ENCODE data around the gene LTC4S.
"Not testable (repeated sequence)": the region's sequence is repeated elsewhere in the genome, so short reads cannot be mapped to it uniquely, and the experiment has no call there.

LTC4S gene, protein sequence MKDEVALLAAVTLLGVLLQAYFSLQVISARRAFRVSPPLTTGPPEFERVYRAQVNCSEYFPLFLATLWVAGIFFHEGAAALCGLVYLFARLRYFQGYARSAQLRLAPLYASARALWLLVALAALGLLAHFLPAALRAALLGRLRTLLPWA

DNA sequence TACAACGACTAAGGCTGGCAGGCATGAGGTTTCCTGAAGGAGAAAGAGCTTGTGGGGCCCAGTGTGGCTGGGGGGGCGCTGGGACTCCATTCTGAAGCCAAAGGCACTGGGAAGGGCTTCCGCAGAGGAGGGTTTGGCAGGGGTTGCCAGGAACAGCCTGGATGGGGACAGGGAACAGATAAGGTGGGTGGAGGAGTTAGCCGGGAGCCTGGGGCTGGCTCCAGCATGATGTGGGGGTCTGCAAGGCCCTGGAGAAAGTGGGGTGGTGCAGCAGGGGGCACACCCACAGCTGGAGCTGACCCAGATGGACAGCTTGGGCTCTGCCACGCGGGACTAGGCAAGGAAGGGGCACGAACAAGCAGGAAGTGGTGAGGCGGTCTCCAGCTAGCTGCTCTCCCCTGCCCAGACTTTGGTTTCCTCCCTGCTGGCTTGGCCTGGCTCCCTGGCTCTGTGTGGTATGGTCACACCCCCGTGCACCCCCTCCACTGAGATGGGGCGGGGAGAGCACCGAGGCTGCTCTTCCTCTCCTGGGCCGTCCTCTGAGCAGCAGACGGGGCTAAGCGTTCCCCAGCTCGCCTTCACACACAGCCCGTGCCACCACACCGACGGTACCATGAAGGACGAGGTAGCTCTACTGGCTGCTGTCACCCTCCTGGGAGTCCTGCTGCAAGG is at the start of gene LTC4S:
Gene LTC4S, plus strand, starts transcription at position 519 of the 672 bp plus-strand sequence. Its CDS starts 95 bp downstream, at position 614.
- TF ChIP-seq, protein P1, sequence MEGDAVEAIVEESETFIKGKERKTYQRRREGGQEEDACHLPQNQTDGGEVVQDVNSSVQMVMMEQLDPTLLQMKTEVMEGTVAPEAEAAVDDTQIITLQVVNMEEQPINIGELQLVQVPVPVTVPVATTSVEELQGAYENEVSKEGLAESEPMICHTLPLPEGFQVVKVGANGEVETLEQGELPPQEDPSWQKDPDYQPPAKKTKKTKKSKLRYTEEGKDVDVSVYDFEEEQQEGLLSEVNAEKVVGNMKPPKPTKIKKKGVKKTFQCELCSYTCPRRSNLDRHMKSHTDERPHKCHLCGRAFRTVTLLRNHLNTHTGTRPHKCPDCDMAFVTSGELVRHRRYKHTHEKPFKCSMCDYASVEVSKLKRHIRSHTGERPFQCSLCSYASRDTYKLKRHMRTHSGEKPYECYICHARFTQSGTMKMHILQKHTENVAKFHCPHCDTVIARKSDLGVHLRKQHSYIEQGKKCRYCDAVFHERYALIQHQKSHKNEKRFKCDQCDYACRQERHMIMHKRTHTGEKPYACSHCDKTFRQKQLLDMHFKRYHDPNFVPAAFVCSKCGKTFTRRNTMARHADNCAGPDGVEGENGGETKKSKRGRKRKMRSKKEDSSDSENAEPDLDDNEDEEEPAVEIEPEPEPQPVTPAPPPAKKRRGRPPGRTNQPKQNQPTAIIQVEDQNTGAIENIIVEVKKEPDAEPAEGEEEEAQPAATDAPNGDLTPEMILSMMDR (IDR thresholded peaks at IDR 0.05; ENCODE audit: low read depth, low read length, missing control alignments), result no peak
- H3K27ac ChIP-seq, result no peak within 1 kb of the TSS
- H3K36me3 ChIP-seq (replicated peaks), result peaks cover 19% of the 10 kb centered on the region
- no peak for DNase-seq
- in situ Hi-C loops (cut with HindIII; ENCODE audit: low pct_ligation_motif_present, low sequenced_read_pairs), result no loop called here
- no peaks in the 10 kb centered on the region for H3K27me3 ChIP-seq (replicated peaks)
- no peak within 1 kb of the TSS for H3K4me3 ChIP-seq (ENCODE audit: low read depth, low read length)

DNA sequence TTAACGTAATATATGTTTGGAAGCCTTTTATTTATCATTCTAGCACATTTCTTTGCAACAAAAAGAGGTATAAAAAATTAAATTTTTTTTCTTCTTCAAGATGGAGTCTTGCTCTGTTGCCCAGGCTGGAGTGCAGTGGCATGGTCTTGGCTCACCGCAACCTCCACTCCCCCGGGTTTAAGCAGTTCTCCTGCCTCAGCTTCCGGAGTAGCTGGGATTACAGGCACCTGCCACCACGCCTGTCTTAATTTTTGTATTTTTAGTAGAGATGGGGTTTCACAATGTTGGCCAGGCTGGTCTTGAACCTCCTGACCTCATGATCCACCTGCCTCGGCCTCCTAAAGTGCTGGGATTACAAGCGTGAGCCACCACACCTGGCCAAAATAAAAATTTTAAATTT is 49.7 kb upstream of the LTC4S start:
- DNase-seq; H3K27me3 ChIP-seq (replicated peaks); H3K27ac ChIP-seq; H3K4me3 ChIP-seq (ENCODE audit: low read depth, low read length); H3K36me3 ChIP-seq (replicated peaks); in situ Hi-C loops (cut with HindIII; ENCODE audit: low pct_ligation_motif_present, low sequenced_read_pairs): not testable (repeated sequence)

DNA sequence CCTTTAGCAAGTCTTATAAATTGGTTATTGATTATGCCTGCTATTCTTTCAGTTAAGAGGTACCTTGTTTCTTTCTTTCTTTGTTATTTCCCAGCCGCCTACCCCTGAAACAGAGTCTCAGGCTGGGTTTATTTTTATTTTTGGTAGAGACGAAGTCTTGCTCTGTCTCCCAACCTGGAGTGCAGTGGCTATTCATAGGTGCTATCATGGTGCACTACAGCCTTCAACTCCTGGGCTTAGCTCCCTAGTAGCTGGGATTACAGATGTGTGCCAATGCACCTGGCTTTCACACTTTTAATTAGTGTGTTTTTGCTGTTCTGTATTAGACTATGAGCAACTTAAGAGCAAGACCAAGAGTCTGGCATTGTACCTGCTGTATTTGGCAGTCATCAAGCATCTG is 46.9 kb upstream of the LTC4S start:
- in situ Hi-C loops (cut with HindIII; ENCODE audit: low pct_ligation_motif_present, low sequenced_read_pairs), result no loop called here
- H3K4me3 ChIP-seq (ENCODE audit: low read depth, low read length), result no peak overlapping the region
- no peak for DNase-seq
- no peaks in the 10 kb centered on the region for H3K36me3 ChIP-seq (replicated peaks)
- H3K27ac ChIP-seq, result no peak overlapping the region
- TF ChIP-seq, protein P1 (IDR thresholded peaks at IDR 0.05; ENCODE audit: low read depth, low read length, missing control alignments), result no peak
- no peaks in the 10 kb centered on the region for H3K27me3 ChIP-seq (replicated peaks)

DNA sequence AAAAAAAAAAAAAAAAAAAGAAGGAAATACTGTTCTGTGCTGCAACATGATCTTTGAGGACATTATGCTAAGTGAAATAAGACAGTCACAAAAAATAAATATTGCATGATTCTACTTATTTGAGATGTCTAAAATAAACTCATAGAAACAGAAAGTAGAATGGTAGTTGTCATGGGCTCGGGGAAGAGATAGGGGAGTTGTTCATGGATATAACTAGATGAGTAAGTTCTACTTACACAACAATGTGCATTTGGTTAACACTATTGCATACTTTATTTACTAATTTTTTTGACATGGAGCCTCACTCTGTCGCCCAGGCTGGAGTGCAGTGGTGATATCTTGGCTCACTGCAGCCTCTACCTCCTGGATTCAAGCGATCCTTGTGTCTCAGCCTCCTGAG is 46.0 kb upstream of the LTC4S start:
- Histone ChIP-seq H3K27ac (no peak overlapping the region), H3K27me3 (replicated peaks) (no peaks in the 10 kb centered on the region), H3K4me3 (ENCODE audit: low read depth, low read length) (no peak overlapping the region), H3K36me3 (replicated peaks) (no peaks in the 10 kb centered on the region)
- TF ChIP-seq, protein P1 (IDR thresholded peaks at IDR 0.05; ENCODE audit: low read depth, low read length, missing control alignments), result no peak
- in situ Hi-C loops (cut with HindIII; ENCODE audit: low pct_ligation_motif_present, low sequenced_read_pairs), result no loop called here
- DNase-seq, result no peak

DNA sequence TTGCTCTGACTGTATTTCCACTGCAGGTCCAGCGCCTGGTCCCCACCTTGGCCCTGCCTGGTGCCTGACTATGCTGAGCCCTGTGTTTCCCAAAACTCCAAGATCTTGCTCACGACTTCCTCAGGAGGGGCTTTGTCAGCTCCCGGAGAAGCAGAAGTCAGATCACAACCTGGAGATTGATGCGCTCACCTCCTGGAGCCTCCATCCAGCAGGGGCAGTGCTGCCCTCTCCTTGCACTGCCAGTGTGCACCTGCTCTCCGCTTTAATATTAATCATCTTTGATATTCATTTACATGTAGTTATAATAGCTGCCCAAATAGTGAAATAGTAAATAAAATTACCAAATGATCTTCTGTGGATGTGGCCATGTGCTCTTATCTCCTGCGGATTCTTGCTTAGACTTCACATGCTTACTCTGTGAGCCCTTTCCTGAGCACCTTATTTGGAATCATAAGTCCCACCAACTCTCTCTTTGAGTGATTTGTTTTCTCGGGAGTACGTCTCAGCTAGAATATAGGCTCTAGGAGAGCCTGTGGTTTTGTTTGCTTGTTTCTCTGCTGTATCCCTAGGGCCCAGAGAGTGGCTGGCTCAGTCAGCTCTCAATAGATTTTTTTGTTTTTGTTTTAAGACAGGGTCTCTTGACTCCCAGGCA is 43.8 kb upstream of the LTC4S start:
- TF ChIP-seq, protein P1 (IDR thresholded peaks at IDR 0.05; ENCODE audit: low read depth, low read length, missing control alignments), result peak; percentile 19
- DNase-seq, result no peak
- in situ Hi-C loops (cut with HindIII; ENCODE audit: low pct_ligation_motif_present, low sequenced_read_pairs), result no loop called here
- H3K4me3 ChIP-seq (ENCODE audit: low read depth, low read length), result no peak overlapping the region
- H3K36me3 ChIP-seq (replicated peaks), result no peaks in the 10 kb centered on the region
- no peaks in the 10 kb centered on the region for H3K27me3 ChIP-seq (replicated peaks)
- H3K27ac ChIP-seq, result no peak overlapping the region

DNA sequence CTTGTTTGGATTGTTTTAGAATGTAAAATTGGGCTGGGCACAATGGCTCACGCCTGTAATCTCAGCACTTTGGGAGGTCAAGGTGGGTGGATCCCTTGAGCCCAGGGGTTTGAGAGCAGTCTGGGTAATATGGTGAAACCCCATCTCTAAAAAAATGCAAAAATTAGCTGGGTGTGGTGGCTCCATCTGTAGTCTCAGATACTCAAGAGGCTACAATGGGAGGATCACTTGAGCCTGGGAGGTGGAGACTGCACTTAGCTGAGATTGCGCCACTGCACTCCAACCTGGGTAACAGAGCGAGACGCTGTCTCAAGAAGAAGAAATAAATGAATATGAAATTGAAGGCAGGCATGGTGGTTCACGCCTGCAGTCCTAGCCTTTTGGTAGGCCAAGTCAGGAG is 39.8 kb upstream of the LTC4S start:
- Histone ChIP-seq H3K36me3 (replicated peaks) (no peaks in the 10 kb centered on the region), H3K27me3 (replicated peaks) (no peaks in the 10 kb centered on the region), H3K27ac (no peak overlapping the region), H3K4me3 (ENCODE audit: low read depth, low read length) (no peak overlapping the region)
- TF ChIP-seq, protein P1 (IDR thresholded peaks at IDR 0.05; ENCODE audit: low read depth, low read length, missing control alignments), result no peak
- DNase-seq, result no peak
- in situ Hi-C loops (cut with HindIII; ENCODE audit: low pct_ligation_motif_present, low sequenced_read_pairs), result no loop called here
